ENCODE data around the gene KXD1. TPM values are rescaled to one million over a fixed set of nuclear protein-coding genes. Genes with fewer than 3 reads are reported as not detected.
"Not testable (repeated sequence)": the region's sequence is repeated elsewhere in the genome, so short reads cannot be mapped to it uniquely, and the experiment has no call there.

The KXD1 gene
- polyA plus RNA-seq, 1 of the 3 experiments (the other 2 are of a cell fraction), result 151 TPM

DNA sequence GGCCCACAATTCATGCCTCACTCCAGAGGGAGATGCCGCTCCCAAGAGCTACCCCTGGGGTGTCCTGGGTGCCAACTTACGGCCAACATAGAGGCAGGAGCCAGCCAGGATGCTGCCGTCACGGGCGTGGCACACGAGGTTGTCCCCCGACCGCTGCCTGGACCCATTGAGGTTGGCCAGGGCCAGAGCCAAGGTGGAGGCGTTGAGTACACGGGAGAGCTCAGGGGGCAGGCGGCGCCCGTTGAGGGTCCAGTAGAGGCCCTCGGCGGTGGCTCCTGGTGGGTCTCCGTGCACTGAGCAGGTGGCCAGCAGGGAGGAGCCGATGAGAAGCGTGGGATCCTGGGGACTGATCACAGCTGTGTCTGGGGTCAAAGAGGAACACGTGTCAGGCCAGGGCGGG lies 41.8 kb downstream of the KXD1 start:
- H3F3A ChIP-seq (replicated peaks; ENCODE audit: insufficient read depth), result peaks cover 18% of the 10 kb centered on the region
- TF ChIP-seq JUND (IDR thresholded peaks at IDR 0.05) (no peak), FOXJ3 (CRISPR knock-in tag; IDR thresholded peaks at IDR 0.05) (no peak), NFIC (IDR thresholded peaks at IDR 0.05; ENCODE audit: borderline replicate concordance) (no peak), POLR2AphosphoS5 (IDR thresholded peaks at IDR 0.05; ENCODE audit: low read depth, low read length) (no peak), MXI1 (IDR thresholded peaks at IDR 0.05; ENCODE audit: low read depth, low read length) (no peak), RFX5 (IDR thresholded peaks at IDR 0.05; ENCODE audit: low read length) (no peak), MEF2A (IDR thresholded peaks at IDR 0.05; ENCODE audit: borderline replicate concordance, low read depth) (no peak), RXRA (IDR thresholded peaks at IDR 0.05; ENCODE audit: borderline replicate concordance, low read depth) (no peak)
- TF ChIP-seq, protein P1, sequence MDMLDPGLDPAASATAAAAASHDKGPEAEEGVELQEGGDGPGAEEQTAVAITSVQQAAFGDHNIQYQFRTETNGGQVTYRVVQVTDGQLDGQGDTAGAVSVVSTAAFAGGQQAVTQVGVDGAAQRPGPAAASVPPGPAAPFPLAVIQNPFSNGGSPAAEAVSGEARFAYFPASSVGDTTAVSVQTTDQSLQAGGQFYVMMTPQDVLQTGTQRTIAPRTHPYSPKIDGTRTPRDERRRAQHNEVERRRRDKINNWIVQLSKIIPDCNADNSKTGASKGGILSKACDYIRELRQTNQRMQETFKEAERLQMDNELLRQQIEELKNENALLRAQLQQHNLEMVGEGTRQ (IDR thresholded peaks at IDR 0.05; ENCODE audit: borderline replicate concordance, low read depth, low read length), result no peak
- H3K9ac ChIP-seq, result no peak overlapping the region
- no peaks in the 10 kb centered on the region for H4K20me1 ChIP-seq (ENCODE audit: insufficient read depth)
- no peaks in the 10 kb centered on the region for H3K9me2 ChIP-seq
- H3K79me2 ChIP-seq (ENCODE audit: insufficient read depth), result no peaks in the 10 kb centered on the region
- H3K36me3 ChIP-seq (replicated peaks in 1 of 2; ENCODE audit: control insufficient read depth in 1 of 2, insufficient read depth in 2 of 2, low read length in 1 of 2), result no peaks in the 10 kb centered on the region
- peaks cover 2% of the 10 kb centered on the region; the same call in 1 of the 2 replicates for H3K27me3 ChIP-seq (ENCODE audit: insufficient read depth)
- 91% methylated on average over 16 of the region's 20 CpGs for WGBS (ENCODE audit: low lambda C conversion rate)
- peak; percentile 17 for DNase-seq
- H3K9me3 ChIP-seq, result no peaks in the 10 kb centered on the region
- CTCF ChIA-PET, result interaction anchor here (0.8 to 2.2 kb wide), 2 partner anchors 10 to 266 kb away, joined by 4 to 9 read pairs; partner anchors contain the start of gene REX1BD
- H3K4me1 ChIP-seq (ENCODE audit: control insufficient read depth in 1 of 2, insufficient read depth in 2 of 2, low read depth in 1 of 2, low read length in 1 of 2), result peaks cover 0 to 20% of the 10 kb centered on the region in 2 experiments; a peak in 2 of 4 replicates
- no peak overlapping the region for H2AFZ ChIP-seq (ENCODE audit: low read depth)
- H3K4me2 ChIP-seq, result no peak overlapping the region
- POLR2A ChIA-PET, result no interaction called here
- H3K4me3 ChIP-seq (ENCODE audit: low read depth in 2 of 2, low read length in 1 of 2), result no peak overlapping the region
- H3K27ac ChIP-seq (ENCODE audit: low read depth in 2 of 2, low read length in 1 of 2), result no peak overlapping the region

DNA sequence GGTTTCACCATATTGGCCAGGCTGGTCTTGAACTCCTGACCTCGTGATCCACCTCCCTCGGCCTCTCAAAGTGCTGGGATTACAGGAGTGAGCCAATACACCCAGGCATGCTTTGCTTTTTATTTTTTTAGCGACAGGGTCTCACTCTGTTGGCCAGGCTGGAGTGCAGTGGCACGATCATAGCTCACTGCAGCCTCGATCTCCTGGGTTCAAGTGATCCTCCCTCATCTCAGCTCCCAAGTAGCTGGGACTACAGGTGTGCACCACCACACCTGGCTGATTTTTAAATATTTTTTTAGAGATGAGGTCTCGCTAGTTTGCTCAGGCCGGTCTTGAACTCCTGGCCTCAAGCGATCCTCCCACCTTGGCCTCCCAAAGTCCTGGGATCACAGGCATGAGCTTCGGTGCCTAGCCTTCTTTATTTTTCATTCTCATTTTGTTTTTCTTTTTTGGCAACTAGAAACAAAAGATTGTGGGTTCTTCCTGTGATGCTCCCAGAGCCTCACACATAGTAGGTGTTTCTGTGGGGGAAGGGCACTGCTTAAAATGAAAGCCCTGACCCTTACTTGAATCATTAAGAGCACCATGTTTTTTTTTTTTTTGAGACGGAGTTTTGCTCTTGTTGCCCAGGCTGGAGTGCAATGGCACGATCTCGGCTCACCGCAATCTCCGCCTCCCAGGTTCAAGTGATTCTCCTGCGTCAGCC lies 43.2 kb downstream of the KXD1 start:
- H2AFZ ChIP-seq (ENCODE audit: low read depth); H3K79me2 ChIP-seq (ENCODE audit: insufficient read depth); H4K20me1 ChIP-seq (ENCODE audit: insufficient read depth); H3K36me3 ChIP-seq (replicated peaks in 1 of 2; ENCODE audit: control insufficient read depth in 1 of 2, insufficient read depth in 2 of 2, low read length in 1 of 2); H3K4me3 ChIP-seq (ENCODE audit: low read depth in 2 of 2, low read length in 1 of 2); POLR2A ChIA-PET; H3K9me2 ChIP-seq; H3K27ac ChIP-seq (ENCODE audit: low read depth in 2 of 2, low read length in 1 of 2); H3K9me3 ChIP-seq; DNase-seq; H3K4me2 ChIP-seq; H3K9ac ChIP-seq: not testable (repeated sequence)
- CTCF ChIA-PET, result interaction anchor here (1.7 kb wide), 1 partner anchor 247 kb away, joined by 5 read pairs; no protein-coding TSS in a partner anchor
- WGBS (ENCODE audit: low lambda C conversion rate), result 90% methylated on average over 15 of the region's 15 CpGs
- Histone ChIP-seq H3K4me1 (ENCODE audit: control insufficient read depth in 1 of 2, insufficient read depth in 2 of 2, low read depth in 1 of 2, low read length in 1 of 2) (peaks cover 0 to 15% of the 10 kb centered on the region in 2 experiments; a peak in 2 of 4 replicates), H3K27me3 (ENCODE audit: insufficient read depth) (peaks cover 11% of the 10 kb centered on the region), H3F3A (replicated peaks; ENCODE audit: insufficient read depth) (peaks cover 22% of the 10 kb centered on the region)

DNA sequence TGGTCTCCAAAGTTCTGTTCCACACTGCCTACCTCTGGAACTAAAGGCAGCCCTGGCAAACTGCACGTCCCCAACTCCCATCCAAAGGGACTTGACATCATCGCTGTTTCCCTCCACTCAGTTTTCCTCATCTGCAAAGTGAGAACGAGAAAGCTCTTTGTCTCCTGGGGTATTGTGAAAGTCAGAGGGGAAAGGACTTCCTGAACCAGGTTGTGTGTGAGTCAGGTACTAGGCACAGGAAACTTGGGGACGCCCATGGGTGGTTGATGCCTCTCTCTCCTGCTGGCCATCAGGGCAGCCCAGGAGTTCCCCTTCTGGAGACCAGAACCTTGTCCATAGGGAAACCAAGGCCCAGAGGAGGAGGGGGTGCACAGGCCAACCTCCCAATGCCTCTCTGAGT lies 44.2 kb downstream of the KXD1 start:
- H3K9ac ChIP-seq, result no peak overlapping the region
- no peak overlapping the region for H3K4me2 ChIP-seq
- H3K27ac ChIP-seq (ENCODE audit: low read depth in 2 of 2, low read length in 1 of 2), result no peak overlapping the region
- H3F3A ChIP-seq (replicated peaks; ENCODE audit: insufficient read depth), result peaks cover 15% of the 10 kb centered on the region
- ChIA-PET POLR2A (no interaction called here), CTCF (interaction anchor here (1.7 to 2.2 kb wide), 2 partner anchors 11 to 246 kb away, joined by 5 to 9 read pairs; partner anchors contain the start of gene TMEM59L)
- no peaks in the 10 kb centered on the region for H3K9me2 ChIP-seq
- no peak overlapping the region for H3K4me3 ChIP-seq (ENCODE audit: low read depth in 2 of 2, low read length in 1 of 2)
- peaks cover 0 to 10% of the 10 kb centered on the region in 2 experiments; a peak in 2 of 4 replicates for H3K4me1 ChIP-seq (ENCODE audit: control insufficient read depth in 1 of 2, insufficient read depth in 2 of 2, low read depth in 1 of 2, low read length in 1 of 2)
- 98% methylated on average over 4 of the region's 4 CpGs for WGBS (ENCODE audit: low lambda C conversion rate)
- no peaks in the 10 kb centered on the region for H3K36me3 ChIP-seq (replicated peaks in 1 of 2; ENCODE audit: control insufficient read depth in 1 of 2, insufficient read depth in 2 of 2, low read length in 1 of 2)
- H4K20me1 ChIP-seq (ENCODE audit: insufficient read depth), result no peaks in the 10 kb centered on the region
- H3K27me3 ChIP-seq (ENCODE audit: insufficient read depth), result peaks cover 16% of the 10 kb centered on the region
- H3K79me2 ChIP-seq (ENCODE audit: insufficient read depth), result no peaks in the 10 kb centered on the region
- peak; percentile 12 for DNase-seq
- H2AFZ ChIP-seq (ENCODE audit: low read depth), result no peak overlapping the region
- H3K9me3 ChIP-seq, result no peaks in the 10 kb centered on the region
- TF ChIP-seq RCOR1 (IDR thresholded peaks at IDR 0.05; ENCODE audit: low read length), result no peak
- TF ChIP-seq, protein P2, sequence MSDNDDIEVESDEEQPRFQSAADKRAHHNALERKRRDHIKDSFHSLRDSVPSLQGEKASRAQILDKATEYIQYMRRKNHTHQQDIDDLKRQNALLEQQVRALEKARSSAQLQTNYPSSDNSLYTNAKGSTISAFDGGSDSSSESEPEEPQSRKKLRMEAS (IDR thresholded peaks at IDR 0.05; ENCODE audit: low read depth), result no peak
- no peak for TF ChIP-seq RFX5 (IDR thresholded peaks at IDR 0.05; ENCODE audit: low read length)
- TF ChIP-seq, protein P3, sequence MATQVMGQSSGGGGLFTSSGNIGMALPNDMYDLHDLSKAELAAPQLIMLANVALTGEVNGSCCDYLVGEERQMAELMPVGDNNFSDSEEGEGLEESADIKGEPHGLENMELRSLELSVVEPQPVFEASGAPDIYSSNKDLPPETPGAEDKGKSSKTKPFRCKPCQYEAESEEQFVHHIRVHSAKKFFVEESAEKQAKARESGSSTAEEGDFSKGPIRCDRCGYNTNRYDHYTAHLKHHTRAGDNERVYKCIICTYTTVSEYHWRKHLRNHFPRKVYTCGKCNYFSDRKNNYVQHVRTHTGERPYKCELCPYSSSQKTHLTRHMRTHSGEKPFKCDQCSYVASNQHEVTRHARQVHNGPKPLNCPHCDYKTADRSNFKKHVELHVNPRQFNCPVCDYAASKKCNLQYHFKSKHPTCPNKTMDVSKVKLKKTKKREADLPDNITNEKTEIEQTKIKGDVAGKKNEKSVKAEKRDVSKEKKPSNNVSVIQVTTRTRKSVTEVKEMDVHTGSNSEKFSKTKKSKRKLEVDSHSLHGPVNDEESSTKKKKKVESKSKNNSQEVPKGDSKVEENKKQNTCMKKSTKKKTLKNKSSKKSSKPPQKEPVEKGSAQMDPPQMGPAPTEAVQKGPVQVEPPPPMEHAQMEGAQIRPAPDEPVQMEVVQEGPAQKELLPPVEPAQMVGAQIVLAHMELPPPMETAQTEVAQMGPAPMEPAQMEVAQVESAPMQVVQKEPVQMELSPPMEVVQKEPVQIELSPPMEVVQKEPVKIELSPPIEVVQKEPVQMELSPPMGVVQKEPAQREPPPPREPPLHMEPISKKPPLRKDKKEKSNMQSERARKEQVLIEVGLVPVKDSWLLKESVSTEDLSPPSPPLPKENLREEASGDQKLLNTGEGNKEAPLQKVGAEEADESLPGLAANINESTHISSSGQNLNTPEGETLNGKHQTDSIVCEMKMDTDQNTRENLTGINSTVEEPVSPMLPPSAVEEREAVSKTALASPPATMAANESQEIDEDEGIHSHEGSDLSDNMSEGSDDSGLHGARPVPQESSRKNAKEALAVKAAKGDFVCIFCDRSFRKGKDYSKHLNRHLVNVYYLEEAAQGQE (IDR thresholded peaks at IDR 0.05; ENCODE audit: low read depth, low read length), result no peak
- TF ChIP-seq TEAD4 (IDR thresholded peaks at IDR 0.05; ENCODE audit: borderline replicate concordance, insufficient read depth), result no peak
- TF ChIP-seq, protein P4, sequence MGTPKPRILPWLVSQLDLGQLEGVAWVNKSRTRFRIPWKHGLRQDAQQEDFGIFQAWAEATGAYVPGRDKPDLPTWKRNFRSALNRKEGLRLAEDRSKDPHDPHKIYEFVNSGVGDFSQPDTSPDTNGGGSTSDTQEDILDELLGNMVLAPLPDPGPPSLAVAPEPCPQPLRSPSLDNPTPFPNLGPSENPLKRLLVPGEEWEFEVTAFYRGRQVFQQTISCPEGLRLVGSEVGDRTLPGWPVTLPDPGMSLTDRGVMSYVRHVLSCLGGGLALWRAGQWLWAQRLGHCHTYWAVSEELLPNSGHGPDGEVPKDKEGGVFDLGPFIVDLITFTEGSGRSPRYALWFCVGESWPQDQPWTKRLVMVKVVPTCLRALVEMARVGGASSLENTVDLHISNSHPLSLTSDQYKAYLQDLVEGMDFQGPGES (IDR thresholded peaks at IDR 0.05; ENCODE audit: low read depth, low read length), result no peak
- no peak for TF ChIP-seq RAD21 (IDR thresholded peaks at IDR 0.05; ENCODE audit: low read length)
- TF ChIP-seq CHD2 (IDR thresholded peaks at IDR 0.05; ENCODE audit: low read length, partially characterized antibody), result no peak

Data from SK-N-SH (cell line).